Small intestine (tissue), 7 donors: ENCODE results near the gene MAP3K9. TPM values are rescaled to one million over a fixed set of nuclear protein-coding genes. Genes with fewer than 3 reads are reported as not detected.

Experiments used
- DNase-seq, 2 donors: peaks; one replicate each; pipeline versions ENCODE4 v3.0.0 to v3.0.0-alpha.2; 2013
- FAIRE-seq: peaks from 2 replicates; lab custom pipeline; 2012; peaks lifted over from hg19 to GRCh38; lab: Jason Lieb, UNC
- H3K27ac ChIP-seq, 3 donors: one replicate each; pipeline ENCODE4 v1.5.1; 2013; ENCODE audit warnings: low read length in 2 of 3, mild to moderate bottlenecking in 2 of 3, control low read depth in 1 of 3, inconsistent platforms in 1 of 3, low read depth in 1 of 3, moderate library complexity in 1 of 3
- H3K27me3 ChIP-seq, 3 donors: one replicate each; pipeline ENCODE4 v1.6.1; 2013; ENCODE audit warnings: low read length in 3 of 3, inconsistent platforms in 1 of 3; ENCODE audit not compliant: control insufficient read depth in 3 of 3, insufficient read depth in 3 of 3
- H3K36me3 ChIP-seq, 3 donors: one replicate each; pipeline ENCODE4 v1.6.1; 2013; ENCODE audit warnings: low read length in 3 of 3, inconsistent platforms in 1 of 3, low read depth in 1 of 3, mild to moderate bottlenecking in 1 of 3, moderate library complexity in 1 of 3; ENCODE audit not compliant: control insufficient read depth in 3 of 3, insufficient read depth in 2 of 3
- H3K4me1 ChIP-seq, 3 donors: one replicate each; pipeline ENCODE4 v1.6.1; 2013; ENCODE audit warnings: low read length in 2 of 3, inconsistent platforms in 1 of 3, low read depth in 1 of 3, mild to moderate bottlenecking in 1 of 3, moderate library complexity in 1 of 3; ENCODE audit not compliant: control insufficient read depth in 3 of 3, insufficient read depth in 2 of 3
- H3K4me3 ChIP-seq, 3 donors: one replicate each; pipeline ENCODE4 v1.5.1; 2013; ENCODE audit warnings: low read length in 3 of 3, control low read depth in 1 of 3, inconsistent platforms in 1 of 3, low read depth in 1 of 3, mild to moderate bottlenecking in 1 of 3, moderate library complexity in 1 of 3
- H3K9me3 ChIP-seq, 2 donors: one replicate each; pipeline ENCODE4 v1.6.1; 2013; ENCODE audit warnings: low read depth in 1 of 2, low read length in 1 of 2; ENCODE audit not compliant: control insufficient read depth in 2 of 2, insufficient read depth in 1 of 2
- WGBS, 3 donors: extraction: QIAGEN DNeasy Blood & Tissue Kit; methylation state at CpG; one replicate each; pipeline ENCODE4 v1.1.7; 2013; 5-methylcytosine and 5-hydroxymethylcytosine counted together
- polyA plus RNA-seq, 4 donors: library from polyadenylated mRNA; stranded (reverse) in 3 of 4; unstranded in 1 of 4; fragments of 200-250 nt in 3 of 4; fragments of 120-200 nt in 1 of 4; gene quantifications; one replicate each; pipeline versions ENCODE4 v1.2.1 to v1.2.3, GENCODE V29; 2013
- donor health status: healthy with polysubstance abuse.
- donor health status: control.
- donor health status: control.
- donor health status: Bipolar disorder and iron deficiency.
- donor health status: healthy.

MAP3K9 gene
- polyA plus RNA-seq, 4 donors: 0.81 to 4.5 (median 2.6) TPM

DNA sequence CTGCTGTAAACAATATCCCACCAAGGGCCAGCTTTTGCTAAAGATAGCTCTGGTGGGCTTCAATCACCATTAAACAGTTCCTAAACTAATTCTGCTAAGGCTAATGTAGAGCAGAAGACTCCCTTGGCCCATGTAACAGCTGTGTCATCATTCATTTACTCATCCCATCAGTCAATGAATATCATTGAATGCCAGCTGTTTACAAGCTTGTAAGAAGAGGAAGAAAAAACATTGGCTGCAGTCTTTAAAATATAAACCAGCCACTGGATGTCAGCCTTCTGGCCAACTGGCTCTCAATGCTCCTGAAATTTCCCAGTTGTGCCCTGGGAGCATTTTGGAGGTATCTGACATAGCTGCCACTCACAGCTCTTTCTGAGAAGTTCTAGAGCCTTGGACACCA is 18.0 kb upstream of the MAP3K9 start:
- Histone ChIP-seq H3K4me3 (no peak overlapping the region), H3K27me3 (no peaks in the 10 kb centered on the region), H3K4me1 (peaks cover 0 to 40% (median 17%) of the 10 kb centered on the region in 3 donors), H3K36me3 (no peaks in the 10 kb centered on the region), H3K9me3 (no peaks in the 10 kb centered on the region), H3K27ac (peak overlapping the region; percentile 41 to 87 (median 74))
- FAIRE-seq (no peak), DNase-seq (no peak)

DNA sequence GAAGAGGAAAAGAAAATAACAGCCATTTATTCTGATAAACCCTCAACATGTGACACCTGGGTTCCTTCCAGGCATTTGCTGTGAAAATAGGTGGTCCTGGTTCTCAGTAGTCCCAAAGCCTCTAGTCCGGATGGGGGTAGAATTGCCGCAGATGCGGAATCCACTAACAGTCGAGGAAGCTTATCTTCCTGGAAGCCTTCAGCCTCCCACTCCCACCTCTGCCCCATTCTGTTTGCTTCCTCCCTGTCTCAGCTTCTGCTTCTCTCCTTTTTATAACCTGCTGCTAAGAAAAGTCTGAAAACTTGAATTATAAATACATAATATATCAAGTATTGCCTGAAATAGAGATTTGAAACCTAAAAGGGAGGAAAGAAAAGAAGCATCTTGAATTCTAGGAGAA is 14.0 kb upstream of the MAP3K9 start:
- H3K4me3 ChIP-seq: peak overlapping the region in 1 of 3 donors; percentile 63
- peak overlapping the region in 2 of 3 donors; percentile 51 to 79 for H3K27ac ChIP-seq
- FAIRE-seq (no peak), DNase-seq (no peak)
- 53 to 81% (median 55%) methylated on average over 4 of the region's 4 CpGs for WGBS, 3 donors
- peaks cover 0 to 39% (median 7%) of the 10 kb centered on the region in 3 donors for H3K4me1 ChIP-seq
- H3K36me3 ChIP-seq: no peaks in the 10 kb centered on the region
- no peaks in the 10 kb centered on the region for H3K9me3 ChIP-seq
- peaks cover 0 to 8% (median 3%) of the 10 kb centered on the region in 3 donors for H3K27me3 ChIP-seq

DNA sequence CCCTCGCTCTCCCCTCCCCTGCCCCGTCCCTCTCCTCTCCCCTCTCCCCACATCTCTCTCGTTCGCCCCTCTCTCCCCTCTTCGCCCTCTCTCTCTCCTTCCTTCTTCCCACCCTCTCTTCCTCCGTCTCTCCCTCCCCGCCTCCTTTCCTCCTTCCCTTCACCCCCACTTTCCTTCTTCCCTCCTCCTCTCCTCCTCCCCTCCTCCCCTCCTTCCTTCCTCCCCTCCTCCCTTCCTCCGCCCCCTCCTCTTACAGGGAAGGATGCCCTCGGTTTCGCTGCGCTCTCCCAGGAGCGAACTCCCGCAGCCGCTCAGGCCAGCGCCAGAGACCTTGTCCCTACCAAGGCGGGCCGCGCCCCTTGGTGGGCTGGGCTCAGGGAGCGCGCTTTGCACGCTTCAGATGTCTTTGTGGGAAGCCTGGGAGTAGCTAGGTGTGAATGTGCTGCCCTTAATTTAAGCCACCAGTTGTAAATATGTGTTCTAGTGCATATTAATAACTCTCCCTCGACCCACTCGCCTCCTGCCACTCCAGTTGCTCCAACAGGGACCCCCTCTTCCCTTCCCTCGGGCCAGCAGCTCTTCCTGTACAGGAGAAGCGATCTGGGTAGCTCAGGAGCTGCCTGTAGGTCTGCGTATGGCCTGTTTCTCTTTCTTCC is 13.3 kb upstream of the MAP3K9 start:
- no peak for FAIRE-seq
- H3K4me1 ChIP-seq: peaks cover 0 to 34% (median 6%) of the 10 kb centered on the region in 3 donors
- 4 to 9% (median 7%) methylated on average over 25 to 26 of the region's 26 CpGs for WGBS, 3 donors
- H3K36me3 ChIP-seq: no peaks in the 10 kb centered on the region
- peaks cover 0 to 8% (median 3%) of the 10 kb centered on the region in 3 donors for H3K27me3 ChIP-seq
- H3K27ac ChIP-seq: peak overlapping the region; percentile 34 to 79 (median 51)
- H3K9me3 ChIP-seq: no peaks in the 10 kb centered on the region
- peak overlapping the region in 2 of 3 donors; percentile 63 to 78 for H3K4me3 ChIP-seq
- DNase-seq: peak; percentile 81 to 88

GRCh38 chr14:70821584-70822529 is 12.5 kb upstream of the MAP3K9 start:
- no peaks in the 10 kb centered on the region for H3K9me3 ChIP-seq
- FAIRE-seq: no peak
- peak overlapping the region; percentile 49 to 78 (median 63) for H3K4me3 ChIP-seq
- no peaks in the 10 kb centered on the region for H3K36me3 ChIP-seq
- H3K27me3 ChIP-seq: peaks cover 0 to 8% (median 3%) of the 10 kb centered on the region in 3 donors
- H3K27ac ChIP-seq: peak overlapping the region in 2 of 3 donors; percentile 34 to 79
- H3K4me1 ChIP-seq: peaks cover 0 to 26% (median 4%) of the 10 kb centered on the region in 3 donors
- 1 to 2% (median 2%) methylated on average over 58 to 77 of the region's 77 CpGs for WGBS, 3 donors
- DNase-seq: peak; percentile 45 to 87

DNA sequence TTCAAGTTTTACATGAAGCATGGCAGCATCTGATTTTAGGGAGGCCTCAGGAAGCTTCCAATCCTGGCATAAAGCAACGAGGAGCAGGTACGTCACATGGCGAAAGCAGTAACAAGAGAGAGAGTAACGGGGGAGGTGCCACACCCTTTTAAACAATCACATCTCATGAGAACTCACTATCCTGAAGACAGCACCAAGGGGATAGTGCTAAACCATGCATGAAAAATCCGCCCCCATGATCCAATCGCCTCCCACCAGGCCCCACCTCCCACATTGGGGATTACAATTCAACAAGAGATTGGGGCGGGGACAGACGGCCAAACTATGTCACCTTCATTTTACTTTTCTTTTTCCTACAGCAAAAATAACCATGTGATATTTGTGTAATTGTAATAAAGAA is 7.2 kb upstream of the MAP3K9 start:
- H3K36me3 ChIP-seq: no peaks in the 10 kb centered on the region
- no peak overlapping the region for H3K27ac ChIP-seq
- 67 to 78% (median 74%) methylated on average over 8 of the region's 8 CpGs for WGBS, 3 donors
- no peak for FAIRE-seq
- H3K27me3 ChIP-seq: peaks cover 0 to 8% (median 3%) of the 10 kb centered on the region in 3 donors
- H3K4me3 ChIP-seq: no peak overlapping the region
- no peaks in the 10 kb centered on the region for H3K9me3 ChIP-seq
- peaks cover 0 to 9% (median 0%) of the 10 kb centered on the region in 3 donors for H3K4me1 ChIP-seq
- no peak for DNase-seq

DNA sequence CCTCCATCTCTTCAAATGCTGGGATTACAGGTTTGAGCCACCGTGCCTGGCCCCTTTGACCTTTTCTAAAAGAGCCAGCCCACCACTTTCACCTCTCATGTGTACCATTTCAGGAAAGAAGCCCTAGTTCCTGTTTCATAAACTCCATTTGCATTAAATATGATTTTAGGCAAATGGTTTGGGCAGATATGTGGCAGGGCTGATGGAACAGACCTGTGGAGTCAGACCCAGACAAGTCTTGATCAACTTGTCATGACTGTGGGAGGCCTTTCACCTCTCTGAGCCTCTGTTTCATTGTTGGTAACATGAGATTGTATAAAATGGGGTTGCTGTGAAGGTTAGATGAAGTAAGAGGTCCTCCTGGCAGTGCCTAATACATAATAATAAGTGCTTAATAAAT is 5.2 kb upstream of the MAP3K9 start:
- 61 to 94% (median 77%) methylated on average over 1 of the region's 1 CpG for WGBS, 3 donors
- Histone ChIP-seq H3K4me1 (no peaks in the 10 kb centered on the region), H3K27ac (no peak overlapping the region), H3K36me3 (no peaks in the 10 kb centered on the region), H3K27me3 (no peaks in the 10 kb centered on the region), H3K9me3 (no peaks in the 10 kb centered on the region), H3K4me3 (no peak overlapping the region)
- DNase-seq (no peak), FAIRE-seq (no peak)

GRCh38 chr14:70812124-70812818 is 3.0 kb upstream of the MAP3K9 start:
- Histone ChIP-seq H3K27me3 (peaks cover 0 to 4% (median 0%) of the 10 kb centered on the region in 3 donors), H3K9me3 (no peaks in the 10 kb centered on the region), H3K4me3 (no peak overlapping the region), H3K27ac (no peak overlapping the region), H3K36me3 (no peaks in the 10 kb centered on the region), H3K4me1 (no peaks in the 10 kb centered on the region)
- no peak for FAIRE-seq
- no peak for DNase-seq
- WGBS, 3 donors: 79 to 83% (median 81%) methylated on average over 2 of the region's 2 CpGs

DNA sequence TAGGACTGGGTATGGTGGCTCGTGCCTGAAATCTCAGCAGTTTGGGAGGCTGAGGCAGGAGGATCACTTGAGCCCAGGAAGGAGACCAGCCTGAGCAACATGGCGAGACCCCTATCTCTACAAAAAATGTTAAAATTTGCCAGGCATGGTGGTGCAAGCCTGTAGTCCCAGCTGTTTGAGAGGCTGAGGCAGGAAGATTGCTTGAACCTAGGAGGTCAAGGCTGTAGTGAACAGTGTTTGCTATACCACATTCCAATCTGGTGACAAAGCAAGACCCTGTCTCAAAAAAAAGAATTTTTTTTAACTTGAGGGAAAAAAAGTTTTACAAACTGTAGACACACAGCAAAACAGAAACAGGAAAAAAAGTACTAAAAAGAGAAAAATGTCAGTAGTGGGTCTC is 2.3 kb upstream of the MAP3K9 start:
- H3K36me3 ChIP-seq: no peaks in the 10 kb centered on the region
- no peak overlapping the region for H3K27ac ChIP-seq
- DNase-seq: no peak
- H3K27me3 ChIP-seq: peaks cover 0 to 4% (median 0%) of the 10 kb centered on the region in 3 donors
- H3K4me3 ChIP-seq: no peak overlapping the region
- FAIRE-seq: no peak
- 94 to 98% (median 94%) methylated on average over 2 of the region's 2 CpGs for WGBS, 3 donors
- no peaks in the 10 kb centered on the region for H3K4me1 ChIP-seq
- H3K9me3 ChIP-seq: no peaks in the 10 kb centered on the region
